NT2/D1 (cell line): ENCODE data around the gene AMH.
"Not testable (repeated sequence)": the region's sequence is repeated elsewhere in the genome, so short reads cannot be mapped to it uniquely, and the experiment has no call there.

Source experiments
- SUZ12 ChIP-seq: IDR thresholded peaks from 2 replicates; pipeline ENCODE4 v1.6.1; 2011; ENCODE audit not compliant: insufficient read length, insufficient read depth; ENCODE audit errors: extremely low read depth
- YY1 ChIP-seq: IDR thresholded peaks from 2 replicates; pipeline ENCODE4 v1.6.1; 2011; ENCODE audit not compliant: insufficient read length, insufficient read depth

DNA sequence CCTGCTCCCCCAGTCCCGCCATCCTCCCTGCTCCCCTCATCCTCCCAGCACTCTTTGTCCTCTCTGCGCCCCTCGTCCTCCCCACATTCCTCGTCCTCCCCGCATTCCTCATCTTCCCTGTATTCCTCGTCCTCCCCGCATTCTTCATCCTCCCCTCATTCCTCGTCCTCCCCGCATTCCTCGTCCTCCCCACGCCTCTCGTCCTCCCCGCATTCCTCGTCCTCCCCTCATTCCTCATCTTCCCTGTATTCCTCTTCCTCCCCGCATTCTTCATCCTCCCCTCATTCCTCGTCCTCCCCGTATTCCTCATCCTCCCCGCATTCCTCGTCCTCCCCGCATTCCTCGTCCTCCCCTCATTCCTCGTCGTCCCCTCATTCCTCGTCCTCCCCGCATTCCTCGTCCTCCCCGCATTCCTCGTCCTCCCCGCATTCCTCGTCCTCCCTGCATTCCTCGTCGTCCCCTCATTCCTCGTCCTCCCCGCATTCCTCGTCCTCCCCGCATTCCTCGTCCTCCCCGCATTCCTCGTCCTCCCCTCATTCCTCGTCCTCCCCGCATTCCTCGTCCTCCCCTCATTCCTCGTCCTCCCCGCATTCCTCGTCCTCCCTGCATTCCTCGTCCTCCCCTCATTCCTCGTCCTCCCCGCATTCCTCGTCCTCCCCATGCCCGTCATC, 48.4 kb upstream of the AMH start:
- TF ChIP-seq YY1, SUZ12: not testable (repeated sequence)
